GM18870 (cell line): ENCODE measurements around the gene TNKS1BP1.
"Not testable (repeated sequence)": the region's sequence is repeated elsewhere in the genome, so short reads cannot be mapped to it uniquely, and the experiment has no call there.

Source experiments
- ATAC-seq: cut with Tn5 transposase; IDR thresholded peaks from one replicate; pipeline ENCODE4 v1.9.1; 2021; ENCODE audit warnings: moderate library complexity; ENCODE audit not compliant: unreplicated experiment

TNKS1BP1 gene

DNA sequence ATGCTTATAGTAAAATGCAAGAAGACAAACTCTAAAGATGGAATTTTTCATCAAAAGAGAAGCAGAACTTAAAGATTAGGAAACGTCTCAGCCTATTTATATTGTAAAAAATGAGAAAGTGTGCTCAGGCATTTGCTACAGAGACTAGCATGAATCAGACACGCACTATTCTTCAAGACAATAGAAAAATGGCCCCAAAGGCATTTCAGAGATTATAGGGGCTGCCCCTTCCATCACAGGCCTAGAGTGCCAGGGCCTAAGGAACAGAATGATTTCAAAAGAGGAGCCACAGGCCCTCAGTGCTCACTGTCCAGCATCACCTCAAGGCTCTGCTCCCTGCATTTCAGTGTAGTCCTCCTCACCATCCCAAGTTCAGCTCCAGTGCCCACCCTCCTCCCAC is 27.5 kb downstream of the TNKS1BP1 start:
- no peak for ATAC-seq

DNA sequence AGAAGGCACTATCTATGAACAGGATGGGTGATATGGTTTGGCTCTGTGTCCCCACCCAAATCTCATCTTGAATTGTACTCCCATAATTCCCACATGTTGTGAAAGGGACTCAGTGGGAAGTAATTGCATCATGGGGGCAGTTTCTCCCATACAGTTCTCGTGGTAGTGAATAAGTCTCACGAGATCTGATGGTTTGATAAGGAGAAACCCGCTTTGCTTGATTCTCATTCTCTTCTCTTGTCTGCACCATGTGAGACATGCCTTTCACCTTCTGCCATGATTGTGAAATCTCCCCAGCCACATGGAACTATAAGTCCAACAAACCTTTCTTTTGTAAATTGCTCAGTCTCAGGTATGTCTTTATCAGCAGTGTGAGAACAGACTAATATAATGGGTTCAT is 28.5 kb downstream of the TNKS1BP1 start:
- not testable (repeated sequence) for ATAC-seq

DNA sequence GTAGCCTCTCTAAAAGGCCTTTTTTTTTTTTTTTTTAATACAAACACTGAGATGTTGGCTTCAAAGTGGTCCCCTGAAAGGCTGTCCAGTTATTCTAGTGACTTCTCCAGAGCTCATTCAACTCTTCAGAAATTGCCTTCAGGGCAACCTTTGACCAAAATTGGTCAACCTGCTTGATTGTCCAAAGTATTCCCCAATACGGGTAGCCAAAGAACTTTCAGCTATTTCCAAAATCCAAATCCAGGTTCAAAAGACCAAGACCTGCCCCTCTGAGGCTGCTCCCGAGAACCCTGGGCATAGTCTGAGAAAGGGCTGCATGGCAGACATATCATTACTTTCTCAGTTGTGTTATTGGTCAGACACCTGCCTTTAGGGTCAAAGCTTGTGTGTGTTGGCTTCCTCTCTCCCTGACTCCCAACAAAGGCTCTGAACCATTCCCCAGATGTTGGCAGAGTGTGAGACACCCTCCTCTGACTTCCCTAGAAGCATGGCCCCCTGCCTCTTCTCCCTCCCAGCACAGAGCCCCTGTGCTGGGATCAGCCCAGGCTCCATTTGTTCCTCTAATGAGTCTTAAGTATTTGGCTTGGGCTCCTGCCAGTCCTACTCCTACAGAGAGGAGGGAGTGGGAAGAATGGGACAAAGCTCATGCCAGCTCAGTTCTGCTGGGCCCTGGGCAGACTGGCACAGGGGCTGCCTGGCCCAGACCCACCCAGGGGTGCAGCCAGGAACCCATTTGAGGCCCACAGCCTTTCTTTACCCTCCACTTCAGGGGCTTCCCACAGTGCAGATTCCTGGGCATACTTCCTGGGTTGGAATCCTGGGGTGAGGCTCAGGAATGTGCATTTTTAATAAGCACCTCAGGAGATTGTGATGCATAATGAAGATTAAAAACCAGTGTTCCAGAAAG is 30.3 kb downstream of the TNKS1BP1 start:
- no peak for ATAC-seq

DNA sequence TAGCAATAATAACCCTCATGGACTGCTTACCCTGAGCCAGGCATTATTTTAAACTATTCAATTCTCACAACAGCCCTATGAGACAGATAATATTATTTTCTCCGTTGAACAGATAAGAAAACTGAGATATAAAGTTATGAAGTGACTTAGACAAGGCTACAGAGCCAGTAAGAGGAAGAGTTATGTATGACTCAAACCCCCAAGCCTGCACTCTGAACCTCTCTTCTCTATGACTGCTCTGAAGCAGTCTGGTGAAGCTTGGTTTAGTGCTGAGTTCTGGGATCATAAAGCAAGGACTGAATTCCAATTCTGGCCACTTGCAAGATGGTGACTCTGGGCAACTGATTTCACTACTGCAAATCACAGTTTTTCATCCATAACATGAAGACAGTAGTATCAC is 34.5 kb downstream of the TNKS1BP1 start:
- no peak for ATAC-seq

DNA sequence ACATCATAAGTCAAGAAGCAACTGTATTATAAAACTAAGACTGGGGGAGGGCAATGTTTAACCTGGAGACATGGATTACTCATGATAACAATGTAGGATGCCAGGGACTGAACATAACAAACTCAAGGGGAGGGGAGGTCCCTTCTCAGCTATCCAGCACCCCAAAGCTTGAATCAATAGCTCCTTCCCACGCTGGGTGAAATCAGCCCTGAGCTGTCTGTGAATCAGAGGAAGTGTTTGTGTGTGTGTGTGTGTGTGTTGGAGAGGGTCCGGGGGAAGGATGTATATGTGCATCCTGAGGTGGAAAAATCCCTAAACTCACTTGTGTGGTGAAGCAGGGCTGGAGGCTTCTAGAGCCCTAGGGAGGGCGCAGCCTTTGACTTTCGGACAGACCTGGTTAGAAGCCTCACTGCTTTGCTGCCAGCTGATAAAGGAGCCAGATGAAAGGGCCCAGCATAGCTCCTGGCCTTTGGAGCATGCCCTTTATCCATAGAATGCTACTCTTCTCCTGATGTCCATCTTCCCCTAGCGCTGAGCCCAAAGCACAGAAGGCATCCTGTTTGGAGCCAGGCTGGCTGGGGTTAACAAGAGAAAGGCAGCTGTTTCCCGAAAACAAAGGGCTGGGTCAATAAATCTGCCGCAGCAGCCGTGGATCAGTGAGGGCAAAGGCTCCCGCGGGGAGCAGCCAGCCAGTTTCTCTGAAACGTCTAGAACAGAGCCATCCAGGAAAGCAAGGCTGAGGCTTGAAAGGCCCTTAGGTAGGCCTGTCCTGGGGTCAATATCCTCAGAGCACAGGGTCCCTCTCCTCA is 35.8 kb downstream of the TNKS1BP1 start:
- no peak for ATAC-seq

DNA sequence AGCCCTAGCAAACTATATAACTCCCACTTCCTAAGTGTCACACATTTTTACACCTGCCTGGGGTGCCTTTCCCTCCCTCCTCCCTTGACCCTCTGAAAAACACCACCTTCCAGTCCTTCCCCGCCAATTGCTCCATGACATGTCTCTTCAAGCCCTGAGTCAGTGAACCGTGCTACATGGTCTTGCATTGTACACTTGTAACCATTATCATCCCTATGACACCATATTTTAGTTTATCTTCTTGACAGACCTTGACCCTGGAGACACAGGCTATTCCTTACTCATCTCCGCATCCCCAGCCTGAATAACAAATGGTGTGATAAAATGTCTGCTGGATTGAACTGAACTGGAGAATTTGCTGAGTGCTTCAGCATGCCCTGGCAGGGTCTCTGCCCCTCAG is 36.9 kb downstream of the TNKS1BP1 start:
- no peak for ATAC-seq

DNA sequence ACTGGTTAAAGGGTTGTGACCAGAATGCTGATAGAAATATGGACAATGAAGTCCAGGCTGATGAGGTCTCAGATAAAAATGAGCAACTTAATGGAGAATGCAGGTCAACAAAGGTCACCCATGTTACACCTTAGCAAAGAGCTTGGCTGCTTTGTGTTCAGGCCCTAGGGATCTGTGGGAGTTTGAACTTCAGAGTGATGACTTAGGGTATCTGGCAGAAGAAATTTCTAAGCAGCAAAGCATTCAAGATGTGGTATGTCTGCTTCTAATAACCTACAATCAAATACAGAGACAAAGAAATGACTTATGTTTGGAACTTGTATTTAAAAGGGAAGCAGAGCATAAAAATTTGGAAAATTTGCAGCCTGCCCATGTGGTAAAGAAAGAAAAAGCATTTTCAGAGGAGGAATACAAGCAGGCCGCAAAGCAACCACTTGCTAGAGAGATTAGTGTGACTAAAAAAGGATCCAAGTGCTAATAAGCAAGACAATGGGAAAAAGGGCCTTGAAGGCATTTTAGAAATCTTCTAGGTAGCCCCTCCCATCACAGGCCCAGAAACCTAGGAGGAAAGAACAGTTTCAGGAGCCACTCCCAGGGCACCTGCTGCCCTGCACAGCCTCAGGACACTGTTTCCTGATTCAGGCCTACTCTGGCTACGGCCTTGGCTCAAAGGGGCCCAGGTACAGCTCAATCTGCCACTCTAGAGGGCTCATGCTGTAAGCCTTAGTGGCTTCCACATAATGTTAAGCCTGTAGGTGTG is 41.3 kb downstream of the TNKS1BP1 start:
- no peak for ATAC-seq

DNA sequence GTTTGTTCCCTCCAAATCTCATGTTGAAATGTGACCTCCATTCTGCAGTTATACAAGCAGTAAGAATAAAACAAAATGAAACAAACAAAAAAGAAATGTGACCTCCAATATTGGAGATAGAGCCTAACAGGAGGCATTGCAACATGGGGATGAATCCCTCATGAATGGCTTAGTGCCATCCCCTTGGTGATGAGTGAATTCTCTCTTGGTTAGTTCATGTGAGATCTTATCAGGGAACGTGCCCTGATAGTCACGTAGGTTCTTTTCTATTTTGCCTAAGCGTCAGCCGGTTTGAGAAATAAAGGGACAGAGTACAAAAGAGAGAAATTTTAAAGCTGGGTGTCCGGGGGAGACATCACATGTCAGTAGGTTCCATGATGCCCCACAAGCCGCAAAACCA is 43.2 kb downstream of the TNKS1BP1 start:
- not testable (repeated sequence) for ATAC-seq

DNA sequence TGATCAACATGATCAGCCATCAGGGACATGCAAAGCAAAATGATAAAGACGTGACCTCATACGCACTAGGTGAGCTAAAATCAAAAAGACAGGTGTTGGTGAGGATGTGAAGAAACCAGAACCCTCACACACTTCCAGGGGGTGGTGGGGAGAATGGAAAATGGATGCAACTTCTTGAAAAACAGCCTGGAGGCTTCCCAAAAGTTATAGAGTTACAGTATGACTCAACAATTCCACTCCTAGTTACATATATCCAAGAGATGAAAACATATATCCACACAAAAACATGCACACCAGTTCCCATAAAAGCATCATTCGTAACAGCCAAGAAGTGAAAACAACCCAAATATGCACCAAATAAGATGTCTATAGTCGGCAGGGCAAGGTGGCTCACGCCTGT is 45.6 kb downstream of the TNKS1BP1 start:
- no peak for ATAC-seq

DNA sequence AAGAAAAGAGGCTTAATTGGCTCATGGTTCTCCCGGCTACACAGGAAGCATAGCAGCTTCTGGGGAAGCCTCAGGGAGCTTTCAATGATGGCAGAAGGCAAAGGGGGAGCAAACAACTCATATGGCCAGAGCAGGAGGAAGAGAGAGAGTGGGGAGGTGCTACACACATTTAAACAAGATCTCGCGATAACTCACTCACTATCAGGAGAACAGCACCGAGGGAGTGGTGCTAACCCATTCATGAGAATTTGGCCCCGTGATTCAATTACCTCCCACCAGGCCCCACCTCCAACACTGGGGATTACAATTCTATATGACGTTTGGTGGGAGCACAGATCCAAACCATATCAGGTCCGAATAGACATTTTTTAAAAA is 46.0 kb downstream of the TNKS1BP1 start:
- ATAC-seq, result no peak

DNA sequence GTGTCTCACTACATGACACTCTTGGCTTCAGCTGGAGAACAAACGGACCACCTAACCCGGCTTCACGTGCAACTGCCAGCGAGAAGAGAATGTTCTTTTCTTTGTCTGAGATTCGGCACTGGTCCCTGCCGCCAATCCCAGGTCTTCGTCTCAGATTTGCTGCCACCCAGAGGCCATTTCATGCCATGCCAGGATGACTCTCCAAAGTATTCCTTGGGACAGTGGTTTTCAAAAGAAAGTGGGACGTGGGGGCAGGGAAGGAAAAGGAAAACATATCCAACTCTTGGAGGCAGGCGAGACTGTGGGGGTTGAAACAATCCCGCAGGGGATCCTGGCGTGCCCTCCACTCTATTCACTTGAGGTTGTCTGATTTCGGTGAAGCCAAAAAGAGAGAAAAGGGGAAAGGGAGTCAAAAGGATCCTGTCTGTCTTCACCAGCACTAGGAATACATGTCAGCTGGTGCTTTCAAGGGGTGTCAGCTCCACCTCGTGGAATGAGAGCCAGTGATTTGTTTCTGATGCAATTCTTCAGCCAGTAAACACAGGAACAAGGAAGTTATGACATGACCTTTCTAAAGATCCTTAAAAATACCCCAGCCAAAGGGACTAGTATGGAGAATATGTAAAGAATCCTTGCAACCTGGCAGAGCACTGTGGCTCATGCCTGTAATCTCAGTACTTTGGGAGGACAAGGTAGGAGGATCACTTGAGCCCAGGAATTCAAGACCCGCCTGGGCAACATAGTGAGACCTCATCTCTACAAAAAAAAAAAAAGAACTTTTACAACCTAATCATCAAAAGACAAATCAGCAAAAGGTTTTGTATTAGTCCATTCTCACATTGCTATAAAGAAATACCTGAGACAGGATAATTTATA is 46.7 kb downstream of the TNKS1BP1 start:
- peak; percentile 83 for ATAC-seq

DNA sequence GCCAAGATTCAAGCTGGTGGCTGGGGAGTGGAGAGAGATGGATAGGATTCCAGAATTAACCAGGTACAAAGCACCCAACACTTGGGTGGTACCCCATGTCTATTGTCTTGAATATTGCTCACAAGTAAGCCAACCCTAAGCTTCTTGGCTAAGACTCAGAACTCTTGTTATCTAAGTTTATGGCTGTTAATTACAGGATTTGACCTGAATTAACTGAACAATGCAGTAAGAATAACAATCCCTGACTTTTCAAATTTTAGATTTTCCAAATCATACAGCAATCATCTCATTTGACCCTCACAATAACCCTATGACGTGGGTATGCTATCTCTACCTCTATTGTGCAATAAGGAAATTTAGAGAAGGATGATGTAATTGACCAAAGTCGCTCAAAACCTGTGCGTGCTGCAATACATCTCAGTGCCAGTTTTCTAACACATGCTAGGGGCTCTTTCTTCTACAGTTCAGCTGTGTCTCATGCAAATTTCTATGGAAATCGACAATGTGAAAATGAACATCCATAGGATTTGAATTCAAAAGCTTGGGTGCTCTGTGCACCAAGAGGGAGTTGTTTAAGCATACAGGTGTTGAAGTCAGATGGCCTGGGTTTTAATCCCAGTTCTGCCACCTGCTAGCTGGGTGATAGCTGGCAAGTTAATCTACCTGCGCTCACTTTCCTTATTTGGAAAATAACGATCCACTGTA is 47.6 kb downstream of the TNKS1BP1 start:
- ATAC-seq, result no peak

DNA sequence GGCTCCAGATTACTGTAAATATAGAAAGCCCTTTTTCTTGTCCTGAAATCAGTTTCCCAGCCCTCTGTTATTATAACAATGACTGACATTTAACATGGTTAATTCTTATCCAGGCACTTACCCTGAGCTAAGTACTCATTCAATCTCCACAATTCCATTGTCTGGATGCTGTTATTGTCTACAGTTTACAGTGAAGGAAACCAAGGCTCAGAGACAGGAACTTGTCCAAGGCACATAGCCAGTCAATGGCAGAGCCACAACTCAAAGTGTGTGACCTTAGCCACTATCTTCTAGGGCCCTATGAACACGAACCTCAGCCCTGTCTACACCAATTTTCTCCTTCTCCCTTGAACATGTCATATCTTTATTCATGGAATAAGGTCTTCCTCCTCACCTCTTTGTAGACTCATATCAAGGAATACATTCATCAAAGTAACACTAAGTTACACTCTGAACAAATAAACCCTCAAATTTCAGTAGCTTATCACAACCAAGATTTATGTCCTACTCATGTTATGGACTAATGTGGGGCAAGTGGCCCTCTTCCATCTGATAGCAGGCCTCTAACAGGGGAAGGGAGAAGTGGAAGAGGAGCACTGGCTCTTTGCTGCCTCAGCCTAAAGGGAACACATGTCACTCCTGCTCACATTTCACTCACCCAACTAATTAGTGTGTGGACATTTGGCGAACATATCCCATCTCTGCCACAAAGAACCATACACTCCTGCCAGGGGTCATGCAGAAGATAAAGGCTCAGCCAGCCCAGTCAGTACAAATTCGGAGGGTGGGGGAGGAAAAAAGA is 48.4 kb downstream of the TNKS1BP1 start:
- ATAC-seq, result no peak

DNA sequence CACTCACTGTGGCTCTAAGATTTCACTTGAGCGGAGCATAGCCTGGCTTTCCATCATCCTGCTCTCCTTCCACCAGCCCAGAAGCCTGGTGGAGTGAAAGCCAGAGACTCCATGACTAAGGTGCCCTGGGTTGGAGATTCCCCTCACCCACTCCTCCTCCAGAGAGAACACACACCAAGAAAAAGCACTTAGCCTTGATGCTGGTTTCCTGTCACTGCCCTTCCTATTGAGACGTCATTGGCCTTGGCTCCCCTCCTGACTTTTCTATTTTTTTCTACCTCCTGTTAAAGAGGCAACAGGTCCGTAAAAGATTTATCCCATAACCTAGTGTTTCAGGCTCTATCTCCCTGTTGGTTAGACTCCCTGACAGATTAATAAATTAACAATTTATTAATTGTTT is 49.2 kb downstream of the TNKS1BP1 start:
- ATAC-seq, result no peak

DNA sequence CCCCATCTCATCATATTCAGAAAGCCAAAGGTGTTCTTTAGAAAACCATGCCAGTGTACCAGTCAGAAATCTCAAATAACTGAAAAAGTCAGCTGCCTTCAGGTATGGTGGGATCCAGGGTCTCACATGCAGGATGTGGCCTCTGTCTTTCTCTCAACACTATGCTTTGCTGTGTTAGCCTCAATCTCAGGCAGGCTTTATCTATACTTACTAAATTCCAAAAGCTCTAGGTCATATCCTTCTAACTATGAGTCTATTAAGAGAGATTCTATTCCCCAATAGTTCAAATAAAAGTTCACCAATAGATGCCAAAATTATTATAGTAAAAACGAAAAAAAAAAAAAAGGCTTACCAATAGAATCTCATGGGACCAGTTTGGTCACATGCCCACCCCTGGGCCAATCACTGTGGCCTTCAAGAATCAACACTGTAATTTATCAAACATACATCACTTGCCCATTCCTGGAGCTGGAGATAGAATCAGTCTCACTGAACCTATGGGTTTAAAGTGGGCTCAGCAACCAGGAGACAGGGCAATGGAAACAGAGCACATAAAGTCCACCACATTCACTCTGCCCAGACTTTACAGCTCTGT is 49.8 kb downstream of the TNKS1BP1 start:
- no peak for ATAC-seq

DNA sequence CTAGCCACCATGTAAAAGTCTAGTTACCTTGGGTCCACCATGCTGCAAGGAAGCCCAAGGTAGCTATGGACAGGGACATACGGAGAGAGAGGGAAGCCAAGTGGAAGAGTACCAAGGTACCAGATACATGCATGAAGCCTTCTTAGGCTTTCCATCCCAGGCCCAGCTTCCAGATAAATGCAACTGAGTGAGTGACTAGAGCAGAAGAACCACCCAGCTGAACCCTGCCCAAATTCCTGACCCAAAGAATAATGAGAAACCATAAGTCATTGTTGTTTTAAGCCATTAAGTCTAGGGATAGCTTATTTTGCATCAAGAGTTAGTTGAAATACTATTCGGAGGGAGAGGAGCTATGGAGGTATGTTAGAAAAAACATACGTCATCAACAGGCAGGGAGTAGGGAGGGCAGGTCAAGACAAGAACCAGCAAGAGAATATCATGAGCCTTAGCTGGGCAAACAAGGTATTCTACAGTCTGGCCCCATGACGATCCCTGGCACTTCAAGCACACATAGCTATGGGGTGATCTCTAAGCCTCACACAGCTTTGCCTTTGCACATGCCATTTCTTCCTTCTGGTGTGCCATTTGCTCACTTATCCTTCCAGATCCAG is 51.2 kb downstream of the TNKS1BP1 start:
- ATAC-seq, result no peak

DNA sequence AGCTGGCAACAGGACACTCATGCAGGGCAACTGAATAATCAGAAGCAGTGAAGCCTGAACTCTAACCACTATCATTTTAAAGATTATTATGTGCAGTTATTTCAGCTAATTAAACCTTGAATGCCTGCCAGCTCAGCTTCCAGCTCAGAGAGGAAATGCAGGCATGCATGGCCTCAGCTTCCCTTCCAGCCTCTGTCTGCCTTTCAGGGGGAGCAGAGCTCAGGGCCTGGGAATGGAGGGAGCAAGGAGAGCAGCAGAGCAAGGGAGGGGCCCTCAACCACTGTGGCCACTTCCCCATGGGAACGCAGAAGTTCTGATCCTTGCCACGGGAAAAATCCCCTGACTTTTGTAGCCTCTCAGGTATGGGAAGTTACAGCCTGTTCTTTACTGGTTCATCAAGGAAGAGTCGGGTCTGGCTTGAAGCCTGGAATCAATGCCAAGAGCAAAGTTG is 55.2 kb downstream of the TNKS1BP1 start:
- no peak for ATAC-seq

DNA sequence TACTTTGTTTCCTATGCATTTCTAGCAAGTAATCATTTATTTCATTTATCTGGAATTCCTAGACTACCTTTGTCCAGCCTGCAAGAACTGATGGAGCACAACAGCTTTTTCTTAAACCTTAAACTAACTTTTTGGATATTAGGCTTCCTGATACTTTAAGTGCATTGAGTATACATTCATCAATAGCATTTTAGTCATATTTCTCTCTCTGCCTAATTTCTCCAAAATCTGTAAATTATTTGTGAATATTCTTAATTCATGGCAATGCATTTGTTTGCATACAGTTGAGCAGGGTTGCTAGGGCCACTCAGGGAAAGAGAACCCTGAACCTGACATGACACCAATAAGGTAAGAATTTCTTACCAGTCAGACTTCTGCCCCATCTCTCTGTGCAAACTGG is 58.6 kb downstream of the TNKS1BP1 start:
- no peak for ATAC-seq
